Aorta (tissue), 5 donors: ENCODE results near the gene BEAN1. TPM values are rescaled to one million over a fixed set of nuclear protein-coding genes. Genes with fewer than 3 reads are reported as not detected.

Experiments used
- ATAC-seq: fragments of 200-7000 bp; cut with Tn5 transposase; one replicate; pipeline ENCODE4 v1.9.1; 2022; ENCODE audit warnings: moderate library complexity; ENCODE audit not compliant: low FRiP score
- DNase-seq, 2 donors: peaks; one replicate each; pipeline ENCODE4 v3.0.0-alpha.2; 2020
- H3K27ac ChIP-seq, 2 donors: one replicate each; pipeline ENCODE4 v1.5.1; 2013; ENCODE audit warnings: low read length in 2 of 2, mild to moderate bottlenecking in 2 of 2, moderate library complexity in 2 of 2, control low read depth in 1 of 2, inconsistent platforms in 1 of 2, low read depth in 1 of 2
- H3K27me3 ChIP-seq, 2 donors: one replicate each; pipeline ENCODE4 v1.6.1; 2013; ENCODE audit warnings: control low read depth in 1 of 2, low read length in 1 of 2, mild to moderate bottlenecking in 1 of 2, moderate library complexity in 1 of 2; ENCODE audit not compliant: insufficient read depth in 2 of 2, control insufficient read depth in 1 of 2
- H3K36me3 ChIP-seq, 2 donors: one replicate each; pipeline ENCODE4 v1.6.1; 2013; ENCODE audit warnings: control low read depth in 1 of 2, low read length in 1 of 2, mild to moderate bottlenecking in 1 of 2; ENCODE audit not compliant: insufficient read depth in 2 of 2, control insufficient read depth in 1 of 2
- H3K4me1 ChIP-seq, 2 donors: one replicate each; pipeline ENCODE4 v1.6.1; 2013; ENCODE audit warnings: low read length in 2 of 2, control low read depth in 1 of 2, mild to moderate bottlenecking in 1 of 2, moderate library complexity in 1 of 2; ENCODE audit not compliant: insufficient read depth in 2 of 2, control insufficient read depth in 1 of 2
- H3K4me3 ChIP-seq, 2 donors: one replicate each; pipeline ENCODE4 v1.5.1; 2013; ENCODE audit warnings: low read length in 2 of 2, control low read depth in 1 of 2, mild to moderate bottlenecking in 1 of 2
- H3K9me3 ChIP-seq: one replicate; pipeline ENCODE4 v1.6.1; 2013; ENCODE audit warnings: mild to moderate bottlenecking, low read length; ENCODE audit not compliant: control insufficient read depth
- WGBS, 2 donors: extraction: QIAGEN DNeasy Blood & Tissue Kit; methylation state at CpG; one replicate each; pipeline ENCODE4 v1.1.7; 2013; 5-methylcytosine and 5-hydroxymethylcytosine counted together
- intact Hi-C, 2 donors: fragments of 100-400 bp; cut with DNase I; formaldehyde crosslinking; loops; one replicate each; pipeline versions ENCODE4 v1.14.2 to v1.15.0; 2022
- polyA plus RNA-seq, 2 donors: library from polyadenylated mRNA; stranded (reverse); fragments of 200-250 nt; gene quantifications; one replicate each; pipeline ENCODE4 v1.2.3, GENCODE V29; 2013
- total RNA-seq, 2 donors: library from RNA; stranded (reverse); fragmentation: NEBNext Ultra II Directional; extraction: Animal tissue kit (Norgen Biotek cat#: 25700); gene quantifications; one replicate each; pipeline ENCODE4 v1.2.1, GENCODE V29; 2021
- donor health status: healthy with polysubstance abuse.
- donor health status: Bipolar disorder and iron deficiency.
- donor health status: DM: no; HTN: no; CAD: no.
- donor health status: DM: no; HTN: no; CAD: no.
- donor health status: DM: yes; HTN: yes; CAD: no.

BEAN1 gene
- total and polyA plus RNA-seq, 4 donors: 0.13 to 1.8 (median 0.46) TPM

GRCh38 chr16:66469291-66469946, 42.3 kb downstream of the BEAN1 start:
- WGBS, 2 donors: 94 to 95% methylated on average over 26 of the region's 26 CpGs
- Histone ChIP-seq H3K36me3 (no peaks in the 10 kb centered on the region), H3K9me3 (no peaks in the 10 kb centered on the region), H3K27me3 (no peaks in the 10 kb centered on the region), H3K4me3 (no peak overlapping the region), H3K27ac (no peak overlapping the region), H3K4me1 (no peaks in the 10 kb centered on the region)
- intact Hi-C loops: no loop called here
- no peak for ATAC-seq
- peak in 1 of 2 donors; percentile 74 for DNase-seq

- WGBS, 2 donors: 81 to 94% methylated on average over 6 of the region's 6 CpGs
- no peak overlapping the region for H3K4me3 ChIP-seq
- no peak for DNase-seq
- H3K27me3 ChIP-seq: no peaks in the 10 kb centered on the region
- H3K4me1 ChIP-seq: no peaks in the 10 kb centered on the region
- H3K27ac ChIP-seq: no peak overlapping the region
- intact Hi-C loops: loop anchor here in 1 of 2 donors (10.0 kb wide), 1 partner anchor 115 kb away; no protein-coding TSS in a partner anchor
- H3K36me3 ChIP-seq: no peaks in the 10 kb centered on the region
- no peaks in the 10 kb centered on the region for H3K9me3 ChIP-seq
- ATAC-seq: no peak
Observed at GRCh38 chr16:66469947-66470546, 43.0 kb downstream of the BEAN1 start.

GRCh38 chr16:66470556-66470955, 43.5 kb downstream of the BEAN1 start:
- H3K27me3 ChIP-seq: no peaks in the 10 kb centered on the region
- no peak for ATAC-seq

GRCh38 chr16:66471264-66471663, 44.2 kb downstream of the BEAN1 start:
- WGBS, 2 donors: 95 to 98% methylated on average over 10 of the region's 10 CpGs
- intact Hi-C loops: loop anchor here in 1 of 2 donors (10.0 kb wide), 1 partner anchor 114 kb away; no protein-coding TSS in a partner anchor
- Histone ChIP-seq H3K36me3 (no peaks in the 10 kb centered on the region), H3K9me3 (no peaks in the 10 kb centered on the region), H3K27ac (no peak overlapping the region), H3K4me3 (no peak overlapping the region), H3K27me3 (no peaks in the 10 kb centered on the region), H3K4me1 (no peaks in the 10 kb centered on the region)
- no peak for DNase-seq
- ATAC-seq: no peak

More at GRCh38 chr16:66470556-66470955, 43.5 kb downstream of the BEAN1 start:
- Histone ChIP-seq H3K9me3 (no peaks in the 10 kb centered on the region), H3K4me3 (no peak overlapping the region), H3K4me1 (no peaks in the 10 kb centered on the region), H3K36me3 (no peaks in the 10 kb centered on the region), H3K27ac (no peak overlapping the region)
- DNase-seq: no peak
- WGBS, 2 donors: 59 to 65% methylated on average over 2 of the region's 2 CpGs
- intact Hi-C loops: loop anchor here in 1 of 2 donors (10.0 kb wide), 1 partner anchor 114 kb away; no protein-coding TSS in a partner anchor

DNA sequence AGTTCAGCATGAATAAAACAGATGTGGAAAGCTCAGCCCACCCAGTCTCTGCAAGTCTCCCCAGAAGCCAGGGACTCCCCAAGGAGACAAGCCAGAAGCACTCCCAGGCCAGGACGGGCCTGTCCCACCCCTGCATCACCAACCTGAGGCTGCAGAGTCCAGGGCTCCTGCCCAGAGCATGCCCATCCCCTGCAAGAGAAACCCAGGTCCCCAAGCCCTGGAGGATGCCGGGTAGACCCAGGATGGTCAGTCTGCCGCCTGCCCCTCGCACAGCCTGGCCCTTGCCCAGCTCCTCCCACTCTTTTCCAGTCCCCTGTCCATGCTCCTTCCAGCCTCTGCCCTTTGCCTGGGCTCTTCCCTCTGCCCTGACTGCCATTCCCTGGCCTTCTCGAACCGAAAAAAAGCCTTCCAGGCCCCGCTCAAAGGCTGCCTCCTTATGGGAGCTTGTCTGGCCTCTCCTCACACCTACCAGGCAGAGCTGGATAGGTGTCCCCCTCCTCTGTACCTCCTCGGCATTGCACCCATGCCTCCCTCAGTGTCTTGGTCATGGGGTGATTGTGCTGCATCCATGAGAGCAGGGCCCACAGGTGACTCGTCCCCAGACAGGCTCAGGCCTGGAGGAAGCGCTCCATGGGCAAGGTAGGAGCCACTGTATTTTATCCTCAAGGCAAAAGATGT, 44.8 kb downstream of the BEAN1 start:
- ATAC-seq: no peak
- intact Hi-C loops: loop anchor here in 1 of 2 donors (10.0 kb wide), 1 partner anchor 113 kb away; no protein-coding TSS in a partner anchor

DNA sequence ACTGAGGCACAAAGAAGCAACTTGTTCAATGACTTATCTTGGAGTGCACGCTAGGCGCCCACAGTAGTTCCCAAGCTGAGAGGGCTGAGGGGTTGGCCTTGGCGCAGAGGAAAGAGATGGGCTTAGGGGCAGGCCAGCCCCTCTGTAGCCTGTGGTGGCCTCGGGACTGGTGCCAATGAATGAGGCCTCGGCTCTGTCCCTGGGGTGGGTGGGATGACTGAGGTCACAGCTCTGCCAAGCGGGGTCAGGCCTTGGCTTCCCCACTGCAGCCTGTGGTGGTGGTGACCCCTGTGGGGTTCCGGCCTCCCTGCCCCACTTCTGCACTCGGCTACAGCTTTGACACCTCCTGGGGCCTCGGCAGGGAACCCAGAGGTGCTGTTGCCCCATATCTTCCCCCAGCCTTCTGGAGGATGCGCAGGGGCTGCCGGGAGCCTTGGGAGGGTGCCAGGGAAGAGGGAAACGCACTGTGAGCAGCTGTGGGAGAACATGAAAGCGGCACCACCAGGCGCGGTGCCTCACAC, 46.0 kb downstream of the BEAN1 start:
- intact Hi-C loops: loop anchor here in 1 of 2 donors (10.0 kb wide), 1 partner anchor 112 kb away; no protein-coding TSS in a partner anchor
- no peaks in the 10 kb centered on the region for H3K36me3 ChIP-seq
- H3K9me3 ChIP-seq: no peaks in the 10 kb centered on the region
- H3K27ac ChIP-seq: no peak overlapping the region
- ATAC-seq (no peak), DNase-seq (peak in 1 of 2 donors; percentile 41)
- H3K4me3 ChIP-seq: no peak overlapping the region
- H3K4me1 ChIP-seq: no peaks in the 10 kb centered on the region
- whole genome bisulfite sequencing, 2 donors: 90 to 91% methylated on average over 14 to 15 of the region's 15 CpGs
- no peaks in the 10 kb centered on the region for H3K27me3 ChIP-seq

More for the DNA sequence above, 44.8 kb downstream of the BEAN1 start:
- DNase-seq: peak in 1 of 2 donors; percentile 59
- Histone ChIP-seq H3K36me3 (no peaks in the 10 kb centered on the region), H3K27me3 (no peaks in the 10 kb centered on the region), H3K27ac (no peak overlapping the region), H3K4me1 (no peaks in the 10 kb centered on the region), H3K4me3 (no peak overlapping the region), H3K9me3 (no peaks in the 10 kb centered on the region)
- WGBS, 2 donors: 94 to 95% methylated on average over 10 of the region's 10 CpGs

DNA sequence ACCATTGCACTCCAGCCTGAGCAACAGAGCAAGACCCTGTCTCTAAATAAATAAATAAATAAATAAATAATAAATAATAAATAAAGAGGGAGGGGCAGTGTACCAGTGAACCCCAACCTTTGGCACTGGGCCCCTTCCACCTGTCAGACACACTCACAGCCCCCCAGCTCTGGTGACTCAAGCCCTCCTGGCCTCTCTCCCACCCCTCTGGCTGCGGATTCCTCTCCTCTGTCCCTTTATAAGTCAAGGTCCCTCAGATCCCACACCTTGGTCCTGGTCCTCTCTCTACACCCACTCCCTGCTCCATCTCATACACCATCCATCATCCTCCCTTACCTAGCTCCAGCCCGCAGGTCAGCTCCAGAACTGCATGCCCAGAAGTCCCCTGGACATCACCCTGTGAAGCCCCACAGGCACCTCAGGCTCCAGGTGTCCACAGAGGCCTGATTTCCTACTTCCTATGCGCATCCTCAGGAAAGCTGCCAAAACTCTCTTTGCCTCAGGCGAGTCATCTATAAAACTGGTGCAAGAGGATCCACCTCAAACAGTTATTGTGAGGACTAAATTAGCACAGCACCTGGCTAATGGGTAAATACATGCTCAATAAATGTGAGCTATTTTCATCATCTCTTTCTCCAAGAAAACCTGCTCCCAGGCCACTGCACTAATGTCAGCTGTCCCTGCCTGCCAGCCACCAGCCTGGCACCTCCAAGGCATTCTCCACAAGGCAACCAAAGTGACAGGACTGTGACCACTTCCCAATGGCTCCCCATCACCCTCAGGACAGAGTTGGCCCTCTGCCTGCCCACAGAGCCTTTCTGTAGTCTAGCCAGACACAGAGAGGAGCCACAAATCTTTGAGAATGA, 46.8 kb downstream of the BEAN1 start:
- Histone ChIP-seq H3K27me3 (no peaks in the 10 kb centered on the region), H3K9me3 (no peaks in the 10 kb centered on the region), H3K27ac (no peak overlapping the region), H3K4me1 (no peaks in the 10 kb centered on the region), H3K36me3 (no peaks in the 10 kb centered on the region), H3K4me3 (no peak overlapping the region)
- 94% methylated on average over 4 of the region's 4 CpGs for WGBS, 2 donors
- ATAC-seq: no peak
- intact Hi-C loops: loop anchor here in 1 of 2 donors (10.0 kb wide), 1 partner anchor 111 kb away; no protein-coding TSS in a partner anchor
- peak in 1 of 2 donors; percentile 44 for DNase-seq

GRCh38 chr16:66474750-66475199, 47.7 kb downstream of the BEAN1 start:
- H3K27me3 ChIP-seq: no peaks in the 10 kb centered on the region
- ATAC-seq (no peak), DNase-seq (no peak)
- intact Hi-C loops: loop anchor here in 1 of 2 donors (5.0 to 10.0 kb wide), 3 partner anchors 43 to 128 kb away; partner anchors contain the start of gene CMTM3
- no peaks in the 10 kb centered on the region for H3K36me3 ChIP-seq
- 58 to 72% methylated on average over 4 of the region's 4 CpGs for WGBS, 2 donors
- H3K9me3 ChIP-seq: no peaks in the 10 kb centered on the region
- H3K4me1 ChIP-seq: no peaks in the 10 kb centered on the region
- no peak overlapping the region for H3K27ac ChIP-seq
- H3K4me3 ChIP-seq: no peak overlapping the region
